GM19395 (cell line): ENCODE data around the gene PSMD5.

Experiments used
- ATAC-seq: cut with Tn5 transposase; IDR thresholded peaks from one replicate; pipeline ENCODE4 v1.9.1; 2021; ENCODE audit warnings: mild to moderate bottlenecking, moderate library complexity; ENCODE audit not compliant: unreplicated experiment

Gene PSMD5

GRCh38 chr9:120875195-120875565, 32.5 kb upstream of the PSMD5 start:
- ATAC-seq: no peak

- no peak for ATAC-seq
These were observed 31.8 kb upstream of the PSMD5 start for GRCh38 chr9:120874226-120875194.

GRCh38 chr9:120873512-120873911, 30.8 kb upstream of the PSMD5 start:
- no peak for ATAC-seq

GRCh38 chr9:120872791-120873502, 30.2 kb upstream of the PSMD5 start:
- no peak for ATAC-seq

- no peak for ATAC-seq
These were observed 27.5 kb upstream of the PSMD5 start for GRCh38 chr9:120870206-120870605.

GRCh38 chr9:120869726-120870125, 27.0 kb upstream of the PSMD5 start:
- ATAC-seq: no peak

- no peak for ATAC-seq
These were observed 26.6 kb upstream of the PSMD5 start for GRCh38 chr9:120869360-120869687.

GRCh38 chr9:120868676-120869359, 26.1 kb upstream of the PSMD5 start:
- ATAC-seq: peak; percentile 91

GRCh38 chr9:120868339-120868675, 25.6 kb upstream of the PSMD5 start:
- no peak for ATAC-seq

- ATAC-seq: no peak
These were observed 25.1 kb upstream of the PSMD5 start for GRCh38 chr9:120867676-120868338.

GRCh38 chr9:120866651-120867050, 23.9 kb upstream of the PSMD5 start:
- no peak for ATAC-seq

GRCh38 chr9:120865809-120866208, 23.1 kb upstream of the PSMD5 start:
- ATAC-seq: no peak

- ATAC-seq: no peak
These were observed 22.5 kb upstream of the PSMD5 start for GRCh38 chr9:120865176-120865575.

- no peak for ATAC-seq
These were observed 22.0 kb upstream of the PSMD5 start for GRCh38 chr9:120864719-120865118.

GRCh38 chr9:120863833-120864232, 21.1 kb upstream of the PSMD5 start:
- no peak for ATAC-seq

GRCh38 chr9:120862452-120862851, 19.7 kb upstream of the PSMD5 start:
- ATAC-seq: no peak

- no peak for ATAC-seq
These were observed 19.2 kb upstream of the PSMD5 start for GRCh38 chr9:120861935-120862334.

- no peak for ATAC-seq
These were observed 17.4 kb upstream of the PSMD5 start for GRCh38 chr9:120860083-120860482.

- ATAC-seq: no peak
These were observed 16.6 kb upstream of the PSMD5 start for GRCh38 chr9:120859361-120859760.

- no peak for ATAC-seq
These were observed 15.2 kb upstream of the PSMD5 start for GRCh38 chr9:120857902-120858301.

GRCh38 chr9:120857481-120857880, 14.8 kb upstream of the PSMD5 start:
- no peak for ATAC-seq
